GM18867 (cell line): ENCODE results near the gene CITED4.
A peak's percentile ranks its signal among the peaks of the same experiment; 100 is the strongest.

Source experiments
- ATAC-seq: cut with Tn5 transposase; IDR thresholded peaks from one replicate; pipeline ENCODE4 v1.9.1; 2021; ENCODE audit warnings: mild to moderate bottlenecking, moderate library complexity; ENCODE audit not compliant: unreplicated experiment

Gene CITED4

DNA sequence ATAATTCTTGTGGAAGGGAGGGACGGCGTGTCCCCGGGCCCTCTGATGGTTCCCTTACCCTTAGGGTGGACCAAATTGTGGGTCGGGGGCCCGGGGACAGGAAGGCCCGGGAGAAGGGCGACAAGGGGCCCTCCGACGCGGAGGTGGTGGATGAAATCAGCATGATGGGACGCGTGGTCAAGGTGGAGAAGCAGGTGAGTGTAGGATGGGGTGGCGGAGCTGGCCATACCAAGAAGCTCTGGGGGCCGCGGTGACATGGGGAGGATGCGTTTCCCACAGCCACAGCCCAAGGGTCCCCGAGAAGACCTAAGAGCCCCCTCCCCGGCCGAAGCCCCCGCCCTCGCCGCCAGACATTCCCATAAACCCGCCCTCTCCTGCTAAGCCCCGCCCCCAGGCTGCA, 24.6 kb downstream of the CITED4 start:
- no peak for ATAC-seq

DNA sequence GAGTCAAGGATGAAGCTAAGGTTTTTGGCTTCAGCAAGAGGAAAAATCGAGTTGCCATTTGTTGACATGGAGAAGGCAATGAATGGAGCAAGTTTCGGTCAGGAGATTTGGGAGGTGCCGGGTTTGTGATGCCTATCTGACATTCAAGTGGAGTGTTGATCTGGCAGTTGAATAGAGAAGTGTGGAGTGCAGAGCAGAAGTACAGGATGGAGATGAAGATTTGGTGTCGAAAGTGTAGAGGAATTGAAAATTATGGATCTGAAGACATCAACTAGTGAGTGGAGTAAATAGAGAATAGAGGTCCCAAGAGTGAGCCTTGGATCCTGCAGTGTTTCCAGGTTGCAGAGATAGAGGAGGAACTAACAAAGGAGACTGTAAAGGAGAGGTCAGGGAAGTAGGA, 25.9 kb downstream of the CITED4 start:
- ATAC-seq = no peak

DNA sequence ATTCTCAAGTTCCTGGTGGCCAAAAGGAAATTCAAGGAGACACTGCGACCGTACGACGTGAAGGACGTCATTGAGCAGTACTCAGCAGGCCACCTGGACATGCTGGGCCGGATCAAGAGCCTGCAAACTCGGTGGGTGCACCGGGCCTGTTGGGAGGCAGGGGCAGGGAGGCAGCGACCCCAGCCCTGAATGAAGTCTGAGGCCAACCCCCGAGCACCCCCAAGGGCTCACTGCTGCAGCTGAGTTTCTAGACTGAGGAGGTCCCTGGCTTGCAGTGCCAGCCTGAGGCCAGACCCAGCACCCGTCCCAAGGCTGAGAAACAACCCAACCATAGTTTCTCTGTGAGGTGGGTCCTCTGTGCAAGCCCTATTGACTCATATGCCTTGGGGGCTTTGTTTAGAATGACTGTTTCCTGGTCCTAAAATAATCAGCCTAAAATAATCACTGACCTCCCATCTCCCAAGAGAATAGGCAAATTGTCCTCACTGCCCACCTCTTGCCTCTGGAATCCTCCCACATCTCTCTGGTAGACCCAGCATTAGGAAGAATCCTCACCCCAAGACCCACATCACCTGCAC, 27.1 kb downstream of the CITED4 start:
- no peak for ATAC-seq

DNA sequence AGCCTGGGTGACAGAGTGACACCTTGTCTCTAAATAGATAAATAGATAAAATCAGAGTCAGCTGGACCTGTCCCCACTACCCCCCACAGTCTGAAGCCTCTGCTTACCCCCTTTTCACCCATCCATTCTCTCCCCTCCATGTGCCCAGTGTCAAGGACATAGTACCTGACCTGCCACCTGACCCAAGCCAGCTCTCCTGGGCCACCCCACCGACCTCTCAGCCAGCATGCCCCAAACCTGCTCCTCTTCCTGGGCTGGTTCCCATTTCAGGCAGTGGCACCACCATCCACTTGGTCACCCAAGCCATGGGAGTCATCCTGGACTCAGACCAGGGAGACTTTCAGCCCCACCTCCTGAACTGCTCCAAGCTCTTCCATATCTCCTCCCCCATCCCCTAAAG, 28.2 kb downstream of the CITED4 start:
- ATAC-seq = no peak

DNA sequence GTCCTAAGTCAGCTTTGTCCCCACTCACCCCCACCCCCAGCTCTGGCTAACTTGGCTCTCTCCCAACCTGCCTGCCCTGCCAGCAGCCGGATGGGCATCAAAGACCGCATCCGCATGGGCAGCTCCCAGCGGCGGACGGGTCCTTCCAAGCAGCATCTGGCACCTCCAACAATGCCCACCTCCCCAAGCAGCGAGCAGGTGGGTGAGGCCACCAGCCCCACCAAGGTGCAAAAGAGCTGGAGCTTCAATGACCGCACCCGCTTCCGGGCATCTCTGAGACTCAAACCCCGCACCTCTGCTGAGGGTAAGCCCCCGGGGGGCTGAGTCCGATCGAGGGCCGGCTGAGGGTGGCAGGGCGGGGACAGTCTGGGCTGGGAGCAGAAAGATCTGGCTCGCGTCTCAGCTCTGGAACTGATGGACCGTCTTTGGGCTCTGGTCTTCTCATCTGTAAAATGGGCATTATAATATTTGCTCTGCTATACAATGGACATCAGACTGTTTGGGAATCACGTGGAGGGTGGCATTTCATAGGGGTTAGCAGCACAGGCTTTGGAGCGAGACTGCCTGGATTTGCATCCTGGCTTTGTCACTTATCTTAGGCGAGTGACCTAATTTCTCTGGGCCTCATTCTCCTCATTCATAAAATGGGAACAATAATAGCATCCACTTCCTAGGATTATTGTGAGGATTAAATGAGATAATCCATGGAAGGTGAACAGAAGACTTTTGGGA, 31.0 kb downstream of the CITED4 start:
- no peak for ATAC-seq

DNA sequence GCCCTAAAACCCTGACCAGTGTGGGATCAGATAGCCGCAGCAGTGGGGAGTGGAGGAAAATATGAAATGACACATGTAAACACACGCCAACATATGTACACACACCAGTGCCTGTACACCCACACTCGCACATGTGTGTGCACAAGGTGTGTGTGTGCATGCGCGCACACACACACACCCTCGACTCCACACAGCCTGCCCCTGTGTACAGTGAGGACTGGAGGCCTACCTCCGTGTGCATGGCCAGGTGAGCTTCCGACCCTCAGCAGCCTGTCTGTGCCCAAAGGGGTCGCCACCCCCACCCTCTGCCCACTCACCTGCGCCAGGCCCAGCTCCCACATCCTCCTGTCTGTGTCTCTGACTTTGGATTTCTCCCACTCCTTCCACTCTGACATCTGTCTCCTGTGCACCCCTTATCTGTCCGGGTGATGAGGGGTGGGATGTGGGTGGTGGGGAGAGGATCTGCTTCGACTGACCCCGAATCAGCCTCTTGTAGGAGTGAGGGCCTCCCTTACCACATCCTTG, 31.7 kb downstream of the CITED4 start:
- no peak for ATAC-seq

DNA sequence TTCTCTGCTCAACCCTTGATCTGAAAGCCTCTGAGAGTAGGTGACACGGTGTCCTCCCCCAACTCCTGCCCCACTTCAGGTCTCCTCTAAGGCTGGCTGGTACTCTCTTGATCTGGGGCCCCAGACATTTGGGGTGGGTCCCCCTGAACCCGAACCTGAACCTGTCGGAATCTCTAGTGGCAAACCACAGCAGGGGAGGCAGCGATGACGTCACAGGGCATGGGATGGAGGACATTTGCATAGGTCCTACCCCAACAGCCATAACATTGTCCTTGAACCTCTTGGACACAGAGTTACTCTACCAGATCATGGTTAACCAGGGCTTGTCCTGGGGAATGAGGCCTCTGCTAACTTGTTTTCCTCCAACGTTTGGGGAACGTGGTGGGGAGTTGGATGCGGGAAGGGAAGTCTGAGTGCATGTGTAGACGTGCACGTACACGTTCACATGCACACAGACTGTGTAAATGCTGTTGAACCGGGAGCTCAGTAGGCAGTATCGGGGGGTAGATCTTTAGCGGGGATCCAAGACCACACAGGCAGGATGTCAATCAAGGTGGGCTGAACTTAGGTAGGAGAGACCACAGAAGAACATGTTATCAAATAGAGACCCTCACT, 32.4 kb downstream of the CITED4 start:
- no peak for ATAC-seq

DNA sequence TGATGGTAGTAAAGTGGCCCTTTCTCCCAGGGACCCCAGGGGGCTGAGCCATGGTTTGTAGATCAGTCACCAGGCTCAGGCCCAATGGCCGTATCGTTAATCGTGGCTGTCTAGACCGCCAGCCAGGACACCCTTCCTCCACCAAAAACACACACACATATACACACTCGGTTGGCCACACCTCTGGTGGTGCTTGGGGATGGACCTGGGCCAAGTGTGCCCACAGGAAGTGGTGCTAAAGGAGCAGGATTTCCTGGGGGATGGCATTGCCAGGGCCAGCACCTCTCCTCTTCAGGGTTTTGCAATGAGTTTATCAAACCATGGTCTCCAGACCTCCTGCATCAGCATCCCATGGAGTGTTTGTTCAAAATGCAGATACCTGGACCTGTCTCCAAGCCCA, 36.2 kb downstream of the CITED4 start:
- ATAC-seq = no peak

DNA sequence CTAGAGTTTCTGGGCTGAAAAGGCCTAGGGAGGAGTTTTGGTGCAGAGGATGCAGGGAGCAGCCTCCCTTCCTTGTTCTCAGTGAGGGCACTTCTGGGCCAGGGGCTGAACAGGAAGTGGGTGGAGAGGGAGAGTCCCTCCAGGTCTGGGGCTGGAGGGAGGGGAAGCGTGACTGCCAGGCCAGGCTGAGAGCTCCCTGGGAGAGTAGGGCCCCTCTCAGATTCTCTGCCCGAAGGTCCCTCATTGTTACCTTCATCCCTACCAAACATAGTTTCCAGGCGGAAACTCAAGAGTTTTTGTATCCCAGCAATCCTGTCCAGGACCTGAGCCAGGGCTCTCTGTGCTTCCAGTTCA, 36.8 kb downstream of the CITED4 start:
- no peak for ATAC-seq

DNA sequence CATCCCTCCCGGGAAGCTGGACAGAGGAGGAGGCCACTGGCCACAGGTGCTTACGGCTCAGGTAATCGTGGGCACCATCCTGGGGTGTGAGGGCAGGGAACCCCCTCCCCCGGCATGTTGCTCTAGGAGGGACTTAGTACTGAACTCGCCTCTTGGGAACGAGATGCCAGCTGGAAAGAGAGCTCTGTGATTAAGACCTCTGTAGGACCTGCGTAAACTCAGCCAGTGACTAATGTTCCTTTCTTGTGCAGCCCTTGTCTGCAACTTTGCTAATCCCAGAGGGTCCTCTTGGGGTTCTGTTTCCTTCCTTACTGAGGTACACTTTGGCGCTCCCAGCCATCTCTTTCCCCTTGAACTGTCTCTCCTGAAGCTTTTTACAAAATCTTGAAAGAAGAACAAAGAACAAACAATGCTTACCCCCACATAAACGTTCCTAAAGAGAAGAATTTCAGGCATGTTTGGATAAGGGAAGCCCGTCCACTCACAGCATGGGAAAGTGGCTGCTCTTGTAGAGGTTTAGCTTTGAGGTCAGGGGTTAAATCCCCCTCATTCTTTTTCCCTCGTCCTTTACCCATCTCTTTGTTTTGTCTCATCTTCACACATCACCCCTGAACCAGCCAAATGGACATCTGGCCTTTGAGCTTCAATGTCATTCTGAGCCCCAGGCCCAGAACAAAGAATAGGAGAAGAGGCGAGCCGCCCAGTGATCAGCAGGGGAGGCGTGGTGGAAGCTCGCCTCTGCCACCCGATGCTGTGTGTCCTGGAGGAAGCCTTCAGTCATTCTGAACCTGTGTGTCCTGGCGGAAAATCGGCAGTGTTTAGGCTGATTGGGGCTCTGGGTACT, 37.4 kb downstream of the CITED4 start:
- ATAC-seq = no peak

DNA sequence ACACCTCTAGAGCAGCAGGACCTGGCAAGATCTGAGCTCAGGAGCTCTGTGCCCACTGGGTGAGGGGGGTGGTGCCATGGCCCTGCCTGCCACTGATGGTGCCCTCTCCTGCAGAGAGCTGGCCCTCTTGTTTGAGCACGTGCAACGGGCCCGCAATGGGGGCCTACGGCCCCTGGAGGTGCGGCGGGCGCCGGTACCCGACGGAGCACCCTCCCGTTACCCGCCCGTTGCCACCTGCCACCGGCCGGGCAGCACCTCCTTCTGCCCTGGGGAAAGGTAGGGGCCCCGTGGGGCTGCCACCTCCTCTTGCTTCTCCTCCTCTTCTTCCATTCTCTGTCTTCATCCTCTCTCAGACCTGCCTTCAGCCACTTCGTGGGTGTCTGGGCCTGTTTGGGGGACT, 38.2 kb downstream of the CITED4 start:
- no peak for ATAC-seq

DNA sequence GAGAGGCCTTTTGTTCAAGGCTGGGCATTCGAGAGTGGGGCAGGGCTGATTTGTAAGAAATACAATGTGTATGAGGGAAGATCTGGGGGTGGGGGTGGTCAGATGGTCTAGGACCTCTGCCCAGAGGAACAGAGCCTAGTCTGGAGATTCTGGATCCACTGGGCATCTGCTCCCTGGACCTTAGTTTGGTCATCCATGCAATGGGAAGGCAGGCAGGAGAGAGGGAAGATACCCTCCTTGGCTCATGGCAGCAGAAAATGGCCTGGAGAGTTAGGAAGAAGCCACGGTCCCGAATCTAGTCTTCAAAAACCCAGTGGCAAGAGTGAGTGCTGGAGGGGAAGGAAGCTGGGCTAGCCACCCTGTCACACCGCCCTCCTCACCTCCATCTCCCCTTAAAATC, 38.8 kb downstream of the CITED4 start:
- no peak for ATAC-seq

DNA sequence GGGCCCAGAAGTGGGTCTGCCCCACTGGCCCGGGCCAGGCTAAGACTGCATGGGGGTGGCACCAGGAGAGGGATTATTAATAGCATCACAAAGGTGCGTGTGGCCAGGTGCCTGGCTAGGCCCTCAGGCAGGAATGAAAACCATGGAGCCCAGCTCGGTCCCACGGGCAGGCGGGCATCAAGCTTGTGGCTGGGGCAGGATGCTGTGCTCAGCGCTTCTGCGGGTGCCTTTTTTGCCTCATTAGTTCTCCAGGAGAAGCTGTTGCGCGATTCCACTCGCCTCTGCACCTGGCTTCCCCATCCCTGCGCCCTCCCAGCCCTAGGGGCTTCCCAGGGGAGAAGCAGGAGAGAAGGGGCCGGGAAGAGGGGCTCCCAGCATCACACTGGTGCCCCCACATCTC, 39.3 kb downstream of the CITED4 start:
- ATAC-seq = no peak

DNA sequence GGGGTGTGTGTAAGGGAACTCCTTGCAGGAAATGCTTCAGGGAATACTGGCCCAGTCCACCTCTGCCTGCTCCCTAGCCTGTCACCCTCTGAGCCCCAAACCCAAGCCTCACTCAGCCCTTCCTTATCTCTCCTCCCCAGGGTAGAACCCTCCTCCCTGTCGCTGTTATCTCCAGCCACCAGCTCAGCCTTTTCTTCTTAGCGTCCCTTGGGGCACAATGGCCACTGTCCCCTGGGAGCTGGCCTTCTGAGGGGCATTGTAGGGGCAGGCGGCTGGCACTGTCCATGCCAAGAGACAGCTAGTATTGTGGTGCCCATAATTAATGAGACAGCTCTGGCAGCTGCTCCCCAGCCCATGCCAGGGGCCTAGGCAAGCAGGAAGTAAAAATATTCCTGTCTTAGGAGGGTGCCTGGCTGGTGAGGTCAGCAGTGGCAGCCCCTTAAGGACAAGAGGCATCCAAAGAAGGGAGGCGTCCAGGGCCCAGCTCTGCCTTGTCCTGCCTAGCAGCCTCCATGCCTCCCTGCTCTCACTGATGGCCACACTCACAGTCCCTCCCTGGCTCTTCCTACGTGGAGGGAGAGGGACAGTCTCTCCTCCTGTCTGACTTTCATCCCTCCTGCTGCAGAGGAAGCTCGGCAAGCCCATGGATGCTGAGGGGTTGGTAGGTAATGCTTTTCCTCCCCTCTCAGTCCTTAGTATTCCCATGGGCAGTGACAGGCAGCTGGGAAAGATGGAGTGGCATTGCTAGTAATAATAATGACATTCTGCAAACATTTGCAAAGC, 41.1 kb downstream of the CITED4 start:
- ATAC-seq = no peak

DNA sequence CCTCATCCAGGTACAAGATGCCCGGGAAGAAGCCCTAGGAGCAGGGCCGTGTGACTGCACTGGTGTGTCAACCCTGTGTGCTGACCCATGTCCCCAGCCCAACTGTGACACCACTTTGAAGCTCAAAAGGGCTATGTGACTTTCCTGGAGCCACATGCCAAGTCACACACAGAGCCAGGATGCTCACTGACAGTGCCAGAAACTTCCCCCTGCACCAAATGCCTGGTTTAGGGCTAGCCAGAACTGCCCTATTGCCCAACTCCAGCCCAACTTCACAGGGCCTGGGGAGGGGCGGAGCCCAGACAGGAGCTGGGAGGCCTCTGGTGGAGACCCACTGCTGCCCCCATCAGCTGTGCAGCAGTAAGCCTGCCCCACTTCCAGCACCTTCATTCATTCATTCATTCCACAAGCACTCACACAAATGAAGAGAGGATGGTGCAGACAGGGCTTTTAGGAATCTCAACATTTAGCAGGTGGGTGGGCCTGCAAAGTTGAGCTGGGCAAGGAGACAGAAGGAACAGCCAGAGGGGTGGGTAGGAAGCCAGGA, 41.8 kb downstream of the CITED4 start:
- ATAC-seq = no peak

DNA sequence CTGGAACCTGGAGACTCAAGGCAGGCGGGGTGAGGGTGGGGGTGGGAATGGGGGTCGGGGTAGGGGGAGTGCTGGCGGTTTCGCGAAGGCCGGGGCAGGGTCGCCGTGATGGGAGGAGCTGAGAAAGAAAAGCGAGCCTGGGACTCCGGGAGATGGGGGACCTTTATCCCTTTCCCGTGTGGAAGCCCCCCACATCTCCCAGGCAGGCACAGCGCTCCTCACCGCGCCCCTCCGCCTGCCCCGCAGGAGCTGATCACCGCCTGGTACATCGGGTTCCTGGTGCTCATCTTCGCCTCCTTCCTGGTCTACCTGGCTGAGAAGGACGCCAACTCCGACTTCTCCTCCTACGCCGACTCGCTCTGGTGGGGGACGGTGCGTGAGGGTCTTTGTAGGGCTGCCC, 43.1 kb downstream of the CITED4 start:
- ATAC-seq = no peak

DNA sequence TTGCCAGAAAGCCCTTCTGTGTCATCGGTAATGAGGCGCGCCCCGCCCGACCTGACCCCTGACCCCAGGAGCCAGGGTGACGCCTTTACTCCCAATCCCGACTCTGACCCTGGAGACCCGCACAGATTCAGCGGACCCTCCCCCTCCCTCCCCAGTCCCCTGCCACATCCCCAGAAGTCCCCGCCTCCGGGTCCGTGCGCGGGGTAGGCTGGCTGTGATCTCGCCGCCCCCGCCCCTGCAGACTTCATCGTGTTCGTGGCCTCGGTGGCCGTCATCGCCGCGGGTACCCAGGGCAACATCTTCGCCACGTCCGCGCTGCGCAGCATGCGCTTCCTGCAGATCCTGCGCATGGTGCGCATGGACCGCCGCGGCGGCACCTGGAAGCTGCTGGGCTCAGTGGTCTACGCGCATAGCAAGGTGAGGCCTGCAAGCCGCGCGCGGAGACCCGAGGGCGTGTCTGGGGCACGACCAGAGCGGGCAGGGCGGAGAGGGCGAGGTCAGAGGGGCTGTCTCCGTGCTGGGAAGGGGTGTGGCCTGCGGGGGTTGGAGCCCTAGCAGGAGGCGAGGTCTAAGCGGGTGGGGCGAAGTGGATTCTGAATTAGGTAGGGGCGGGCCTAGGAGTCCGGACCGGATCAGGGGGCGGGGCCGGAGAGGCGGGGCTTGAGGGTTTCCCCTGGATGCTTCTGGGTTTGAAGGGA, 43.8 kb downstream of the CITED4 start:
- peak; percentile 88 for ATAC-seq

DNA sequence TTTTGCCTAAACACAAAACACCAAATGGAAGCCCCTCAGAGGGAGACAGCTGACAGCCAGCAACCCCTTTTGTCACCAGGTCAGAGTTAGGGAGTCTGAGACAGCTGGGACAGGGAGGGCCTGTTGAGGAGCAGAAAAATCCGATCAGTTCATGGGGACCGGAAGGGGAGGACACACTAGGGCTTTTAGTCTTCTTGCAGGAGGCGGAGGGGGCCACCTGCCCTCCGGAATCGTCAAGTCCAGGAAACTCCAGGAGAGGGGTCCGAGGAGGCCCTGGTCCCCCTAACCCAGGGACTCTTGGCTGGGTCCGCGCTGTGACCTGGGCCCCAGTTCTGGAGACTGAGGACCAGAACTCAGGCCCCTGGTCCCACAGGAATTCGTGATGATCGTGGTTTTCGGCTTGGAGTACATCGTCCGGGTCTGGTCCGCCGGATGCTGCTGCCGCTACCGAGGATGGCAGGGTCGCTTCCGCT, 44.3 kb downstream of the CITED4 start:
- ATAC-seq = no peak

DNA sequence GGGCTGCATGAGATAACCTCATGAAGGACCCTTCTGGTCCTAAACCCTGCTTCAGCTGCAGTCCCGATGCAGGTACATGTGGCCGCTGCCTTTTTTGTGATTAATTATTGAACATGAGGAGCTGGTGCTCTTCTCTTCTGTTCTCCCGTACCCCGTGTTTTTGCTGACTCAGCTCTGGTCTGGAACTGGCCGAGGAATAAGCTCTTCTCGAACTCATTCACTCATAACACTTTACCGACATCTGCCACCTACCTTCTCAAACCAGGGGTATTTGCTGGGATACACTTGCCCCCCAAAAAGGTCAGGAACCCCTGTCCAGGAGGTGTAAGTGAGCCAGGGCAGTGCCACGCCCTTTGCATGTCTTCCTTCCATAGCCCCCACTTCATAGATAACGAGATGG, 46.7 kb downstream of the CITED4 start:
- ATAC-seq = no peak
